Ramos (cell line): ENCODE results near the gene TEX38.
"Not testable (repeated sequence)": the region's sequence is repeated elsewhere in the genome, so short reads cannot be mapped to it uniquely, and the experiment has no call there.

ENCODE experiments used
- in situ Hi-C: fragments of 300-500 bp; cut with MboI; formaldehyde crosslinking; loops from one replicate; pipeline ENCODE4 v1.14.3; 2022; ENCODE audit warnings: low sequenced_read_pairs; ENCODE audit not compliant: unreplicated experiment

The TEX38 gene

DNA sequence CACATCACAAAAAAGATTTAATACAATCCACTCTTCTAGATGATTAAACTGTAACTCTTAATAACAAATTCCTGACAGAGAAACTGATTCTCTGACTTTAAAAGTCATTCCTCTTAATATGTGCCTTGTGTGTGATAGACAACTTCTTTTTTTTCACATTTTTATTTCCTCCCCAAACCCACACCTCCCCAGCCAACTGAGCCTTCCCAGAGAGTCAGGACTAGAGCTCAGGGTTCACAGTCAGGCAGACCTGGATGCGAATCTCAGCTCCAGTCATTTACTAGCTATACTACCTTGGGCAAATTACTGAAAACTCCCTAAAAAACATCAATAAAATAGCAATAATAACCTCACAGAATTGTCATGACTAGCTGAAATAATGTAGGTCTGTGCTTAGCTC is 17.6 kb upstream of the TEX38 start:
- in situ Hi-C loops = no loop called here

DNA sequence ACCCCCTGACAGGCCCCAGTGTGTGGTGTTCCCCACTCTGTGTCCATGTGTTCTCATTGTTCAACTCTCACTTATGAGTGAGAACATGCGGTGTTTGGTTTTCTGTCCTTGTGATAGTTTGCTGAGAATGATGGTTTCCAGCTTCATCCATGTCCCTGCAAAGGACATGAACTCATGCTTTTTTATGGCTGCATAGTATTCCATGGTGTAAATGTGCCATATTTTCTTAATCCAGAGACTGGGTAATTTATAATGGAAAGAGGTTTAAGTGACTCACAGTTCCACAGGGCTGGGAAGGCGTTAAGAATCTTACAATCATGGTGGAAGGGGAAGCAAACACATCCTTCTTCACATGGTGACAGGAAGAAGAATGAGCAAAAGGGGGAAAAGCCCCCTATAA is 17.0 kb upstream of the TEX38 start:
- in situ Hi-C loops = not testable (repeated sequence)

GRCh38 chr1:46655848-46656247 is 15.8 kb upstream of the TEX38 start:
- in situ Hi-C loops = no loop called here

GRCh38 chr1:46656643-46657042 is 15.0 kb upstream of the TEX38 start:
- in situ Hi-C loops = no loop called here

GRCh38 chr1:46657775-46658174 is 13.9 kb upstream of the TEX38 start:
- in situ Hi-C loops = no loop called here

DNA sequence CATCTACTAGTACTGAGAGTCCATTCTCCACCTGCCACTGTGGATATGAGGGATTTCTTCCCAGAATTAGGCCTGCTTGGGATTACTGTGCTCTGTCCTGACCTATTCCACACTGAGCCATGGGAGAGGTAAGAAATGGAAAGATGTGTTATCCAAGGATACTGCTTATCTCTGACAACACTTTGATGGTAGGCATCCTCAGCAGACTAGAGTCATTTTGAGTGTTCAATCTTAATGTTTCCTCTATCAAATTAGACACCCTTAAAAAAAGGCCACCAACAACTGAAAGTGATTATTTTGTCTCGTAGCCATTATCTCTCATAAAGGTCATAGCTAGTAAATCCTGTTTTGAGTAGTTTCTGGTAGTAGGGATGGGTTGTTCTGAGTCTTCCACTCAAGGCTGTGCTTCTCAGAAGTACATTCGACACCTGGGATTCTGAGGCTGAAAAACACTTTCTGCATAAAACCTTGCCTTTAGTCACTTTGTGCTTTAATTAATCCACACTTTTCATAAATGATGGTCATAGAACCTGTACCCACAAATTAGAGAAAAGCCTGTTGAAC is 12.3 kb upstream of the TEX38 start:
- in situ Hi-C loops = no loop called here

DNA sequence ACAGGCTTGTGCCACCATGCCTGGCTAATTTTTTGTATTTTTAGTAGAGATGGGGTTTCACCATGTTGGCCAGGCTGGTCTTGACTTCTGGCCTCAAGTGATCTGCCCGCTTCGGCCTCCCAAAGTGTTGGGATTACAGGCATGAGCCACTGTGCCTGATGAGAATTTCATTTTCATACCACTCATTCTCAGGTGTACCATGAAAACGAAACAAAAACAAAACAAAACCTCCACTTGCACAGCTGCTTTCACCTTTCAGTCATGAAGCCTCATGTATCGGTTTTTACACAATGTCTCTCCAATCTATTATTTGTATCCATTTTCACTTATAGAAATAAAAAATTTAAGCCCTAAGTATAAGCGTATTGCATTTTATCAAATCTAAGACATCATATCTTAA is 11.5 kb upstream of the TEX38 start:
- in situ Hi-C loops = not testable (repeated sequence)

DNA sequence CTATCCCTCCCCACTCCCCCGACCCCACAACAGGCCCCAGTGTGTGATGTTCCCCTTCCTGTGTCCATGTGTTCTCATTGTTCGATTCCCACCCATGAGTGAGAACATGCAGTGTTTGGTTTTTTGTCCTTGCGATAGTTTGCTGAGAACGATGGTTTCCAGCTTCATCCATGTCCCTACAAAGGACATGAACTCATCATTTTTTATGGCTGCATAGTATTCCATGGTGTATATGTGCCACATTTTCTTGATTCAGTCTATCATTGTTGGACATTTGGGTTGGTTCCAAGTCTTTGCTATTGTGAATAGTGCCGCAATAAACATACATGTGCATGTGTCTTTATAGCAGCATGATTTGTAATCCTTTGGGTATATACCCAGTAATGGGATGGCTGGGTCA is 8.7 kb upstream of the TEX38 start:
- in situ Hi-C loops = not testable (repeated sequence)

GRCh38 chr1:46665983-46666382 is 5.7 kb upstream of the TEX38 start:
- in situ Hi-C loops = no loop called here

GRCh38 chr1:46667782-46668760 is 3.6 kb upstream of the TEX38 start, which contains the start of gene ATPAF1:
Gene ATPAF1 (minus strand): TSS chr1:46668364. CDS start chr1:46668322, 42 bp downstream.
- in situ Hi-C loops = no loop called here

GRCh38 chr1:46670134-46670533 is 1.5 kb upstream of the TEX38 start:
- in situ Hi-C loops = no loop called here

- in situ Hi-C loops = no loop called here
These were observed 1.0 kb downstream of the TEX38 start for GRCh38 chr1:46672696-46673095.

- in situ Hi-C loops = no loop called here
These were observed 2.1 kb downstream of the TEX38 start for GRCh38 chr1:46673749-46674182.

GRCh38 chr1:46675549-46676314 is 4.1 kb downstream of the TEX38 start:
- in situ Hi-C loops = no loop called here

GRCh38 chr1:46676531-46676930 is 4.9 kb downstream of the TEX38 start:
- in situ Hi-C loops = no loop called here

- in situ Hi-C loops = no loop called here
These were observed 5.7 kb downstream of the TEX38 start for GRCh38 chr1:46677339-46677738.

- in situ Hi-C loops = no loop called here
These were observed 8.3 kb downstream of the TEX38 start for GRCh38 chr1:46679789-46680573.

DNA sequence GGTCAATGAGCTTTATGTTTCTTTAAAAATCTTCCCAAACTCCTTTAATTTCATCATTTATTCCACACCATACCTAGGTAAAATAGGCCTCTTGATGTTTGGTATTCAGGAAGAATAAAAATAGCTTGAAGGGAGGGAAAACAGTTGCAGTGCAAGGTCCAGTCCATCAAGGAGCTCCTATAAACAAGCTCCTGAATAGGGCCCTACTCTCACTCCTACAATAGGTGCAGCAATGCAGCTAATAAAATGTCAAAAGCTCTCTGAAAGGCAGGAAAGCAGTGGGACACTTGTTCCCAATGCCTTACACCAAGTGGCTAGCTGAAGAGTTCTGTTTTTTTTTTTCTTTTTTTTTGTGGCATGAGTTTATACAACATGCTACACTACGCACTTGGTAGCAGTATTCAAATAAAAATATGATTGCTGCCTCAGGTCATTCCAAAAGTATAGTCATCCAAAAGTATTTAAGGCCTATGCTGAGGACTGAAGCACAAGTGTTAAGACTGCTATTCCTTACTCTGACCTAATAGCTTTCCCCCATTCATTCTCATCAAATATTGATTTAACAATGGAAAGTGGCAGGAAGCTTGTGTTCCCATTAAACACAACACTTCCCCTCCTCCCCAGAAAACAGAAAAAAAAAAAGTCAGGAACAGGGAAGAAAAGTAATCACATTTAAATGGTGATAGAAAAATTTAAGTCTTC is 9.8 kb downstream of the TEX38 start:
- in situ Hi-C loops = no loop called here

DNA sequence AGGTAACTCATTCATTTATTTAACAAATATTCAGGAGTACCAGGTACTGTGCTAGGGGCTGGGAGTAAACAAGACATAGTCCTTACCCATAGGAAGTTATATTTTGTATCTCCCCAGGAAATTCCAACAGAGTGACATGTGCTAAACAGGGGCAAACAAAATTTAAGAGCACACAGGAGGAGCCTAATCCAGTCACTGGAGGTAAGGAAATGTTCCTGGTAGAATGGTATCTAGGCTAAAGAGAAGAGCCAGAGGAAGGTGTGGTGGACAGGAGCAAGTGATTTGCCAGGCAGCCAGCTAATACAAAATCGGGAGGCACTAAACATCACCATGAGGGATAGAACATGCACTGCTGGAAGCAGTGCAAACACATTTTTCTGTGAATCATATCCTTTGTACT is 10.4 kb downstream of the TEX38 start:
- in situ Hi-C loops = no loop called here
